Left ventricle myocardium superior (tissue), 1 donor: Measurements from ENCODE around the gene TMEM72. TPM values are rescaled to one million over a fixed set of nuclear protein-coding genes. Genes with fewer than 3 reads are reported as not detected.

Experiments
- ATAC-seq: fragments of 200-7000 bp; cut with Tn5 transposase; one replicate; pipeline ENCODE4 v1.9.1; 2020; ENCODE audit warnings: mild to moderate bottlenecking, moderate library complexity
- DNase-seq: peaks from one replicate; pipeline ENCODE4 v3.0.0-alpha.2; 2020
- intact Hi-C: fragments of 100-400 bp; cut with micrococcal nuclease; formaldehyde crosslinking; loops from one replicate; pipeline ENCODE4 v1.11.0; 2022
- total RNA-seq: library from RNA; stranded (reverse); fragmentation: NEBNext Ultra II Directional; extraction: Animal tissue kit (Norgen Biotek cat#: 25700); gene quantifications from one replicate; pipeline ENCODE4 v1.2.1, GENCODE V29; 2021
- donor health status: DM: no; HTN: yes; CAD: no; lungs with severe emphysema.

TMEM72 gene
- total RNA-seq, 1 donor from 2014 or later, result not detected

GRCh38 chr10:44885710-44886109 lies 25.4 kb upstream of the TMEM72 start:
- no peak for DNase-seq
- intact Hi-C loops, result no loop called here

GRCh38 chr10:44886966-44887365 lies 24.2 kb upstream of the TMEM72 start:
- ATAC-seq, result no peak
- DNase-seq, result no peak
- intact Hi-C loops, result no loop called here

More at GRCh38 chr10:44885710-44886109, 25.4 kb upstream of the TMEM72 start:
- no peak for ATAC-seq

GRCh38 chr10:44888886-44889285 lies 22.3 kb upstream of the TMEM72 start:
- intact Hi-C loops, result no loop called here
- no peak for DNase-seq
- no peak for ATAC-seq

- intact Hi-C loops, result no loop called here
- ATAC-seq (no peak), DNase-seq (no peak)
Observed at GRCh38 chr10:44889834-44890233, 21.3 kb upstream of the TMEM72 start.

GRCh38 chr10:44890696-44891563 lies 20.2 kb upstream of the TMEM72 start:
- intact Hi-C loops, result no loop called here
- ATAC-seq (no peak), DNase-seq (no peak)

- intact Hi-C loops, result no loop called here
- no peak for DNase-seq
- ATAC-seq, result no peak
Observed at GRCh38 chr10:44891721-44892120, 19.4 kb upstream of the TMEM72 start.

- ATAC-seq (no peak), DNase-seq (no peak)
- intact Hi-C loops, result no loop called here
Observed at GRCh38 chr10:44893604-44894468, 17.3 kb upstream of the TMEM72 start.

GRCh38 chr10:44894691-44895090 lies 16.4 kb upstream of the TMEM72 start:
- ATAC-seq, result no peak
- intact Hi-C loops, result no loop called here
- no peak for DNase-seq

GRCh38 chr10:44895280-44895679 lies 15.9 kb upstream of the TMEM72 start:
- no peak for ATAC-seq
- no peak for DNase-seq
- intact Hi-C loops, result no loop called here

- no peak for ATAC-seq
- intact Hi-C loops, result no loop called here
- no peak for DNase-seq
Observed at GRCh38 chr10:44897049-44897448, 14.1 kb upstream of the TMEM72 start.

- DNase-seq (no peak), ATAC-seq (no peak)
- intact Hi-C loops, result no loop called here
Observed at GRCh38 chr10:44898665-44899064, 12.5 kb upstream of the TMEM72 start.

- no peak for ATAC-seq
- no peak for DNase-seq
- intact Hi-C loops, result no loop called here
Observed at GRCh38 chr10:44899450-44900080, 11.6 kb upstream of the TMEM72 start.

GRCh38 chr10:44902941-44903545 lies 8.1 kb upstream of the TMEM72 start:
- no peak for DNase-seq
- ATAC-seq, result no peak

GRCh38 chr10:44906486-44906885 lies 4.7 kb upstream of the TMEM72 start:
- ATAC-seq (no peak), DNase-seq (no peak)
- intact Hi-C loops, result no loop called here

More at GRCh38 chr10:44902941-44903545, 8.1 kb upstream of the TMEM72 start:
- intact Hi-C loops, result no loop called here

- no peak for ATAC-seq
- intact Hi-C loops, result no loop called here
- DNase-seq, result no peak
Observed at GRCh38 chr10:44907556-44907955, 3.6 kb upstream of the TMEM72 start.

- intact Hi-C loops, result no loop called here
- DNase-seq (no peak), ATAC-seq (no peak)
Observed at GRCh38 chr10:44908066-44908749, 2.9 kb upstream of the TMEM72 start.

- DNase-seq, result no peak
- intact Hi-C loops, result no loop called here
Observed at GRCh38 chr10:44908936-44909630, 2.1 kb upstream of the TMEM72 start.

GRCh38 chr10:44909910-44910309 lies 1.2 kb upstream of the TMEM72 start:
- ATAC-seq, result no peak
- intact Hi-C loops, result no loop called here

More at GRCh38 chr10:44908936-44909630, 2.1 kb upstream of the TMEM72 start:
- ATAC-seq, result no peak

More at GRCh38 chr10:44909910-44910309, 1.2 kb upstream of the TMEM72 start:
- DNase-seq, result no peak
